T-helper 2 cell treated with Interferon-gamma antibody and Interleukin-4, amounts not matched to agents 5 μg/mL and 100 μg/mL, for 36 hours (primary cell): ENCODE results near the gene EYS.
"Not testable (repeated sequence)": the region's sequence is repeated elsewhere in the genome, so short reads cannot be mapped to it uniquely, and the experiment has no call there.

Experiments
- DNase-seq: peaks from one replicate; pipeline ENCODE4 v3.0.0; 2021; ENCODE audit warnings: low spot score
- H3K27ac Mint-ChIP-seq: one replicate; pipeline ENCODE4 v1.8.0; 2021; ENCODE audit warnings: mild to moderate bottlenecking, mixed read lengths
- H3K27me3 Mint-ChIP-seq: one replicate; pipeline ENCODE4 v1.8.0; 2021; ENCODE audit warnings: low read depth, mixed read lengths
- H3K36me3 Mint-ChIP-seq: one replicate; pipeline ENCODE4 v1.8.0; 2021; ENCODE audit warnings: low read depth, mixed read lengths
- H3K4me1 Mint-ChIP-seq: one replicate; pipeline ENCODE4 v1.8.0; 2021; ENCODE audit warnings: low read depth, mixed read lengths
- H3K4me3 Mint-ChIP-seq: one replicate; pipeline ENCODE4 v1.8.0; 2022; ENCODE audit warnings: mild to moderate bottlenecking, moderate library complexity, mixed read lengths
- H3K9me3 Mint-ChIP-seq: one replicate; pipeline ENCODE4 v1.8.0; 2021; ENCODE audit warnings: mixed read lengths

The EYS gene

GRCh38 chr6:65045801-65046200 is 661.2 kb downstream of the EYS start:
- DNase-seq, result no peak
- no peak overlapping the region for H3K4me3 Mint-ChIP-seq
- no peaks in the 10 kb centered on the region for H3K4me1 Mint-ChIP-seq
- no peaks in the 10 kb centered on the region for H3K27me3 Mint-ChIP-seq
- H3K27ac Mint-ChIP-seq, result no peak overlapping the region
- peaks cover 28% of the 10 kb centered on the region for H3K9me3 Mint-ChIP-seq
- no peaks in the 10 kb centered on the region for H3K36me3 Mint-ChIP-seq

- no peak overlapping the region for H3K4me3 Mint-ChIP-seq
- H3K9me3 Mint-ChIP-seq, result peaks cover 4% of the 10 kb centered on the region
- no peaks in the 10 kb centered on the region for H3K36me3 Mint-ChIP-seq
- no peaks in the 10 kb centered on the region for H3K27me3 Mint-ChIP-seq
- H3K27ac Mint-ChIP-seq, result no peak overlapping the region
- DNase-seq, result no peak
- no peaks in the 10 kb centered on the region for H3K4me1 Mint-ChIP-seq
Observed at GRCh38 chr6:65014006-65014405, 693.0 kb downstream of the EYS start.

GRCh38 chr6:65006788-65007187 is 700.2 kb downstream of the EYS start:
- no peaks in the 10 kb centered on the region for H3K36me3 Mint-ChIP-seq
- no peak overlapping the region for H3K27ac Mint-ChIP-seq
- no peaks in the 10 kb centered on the region for H3K4me1 Mint-ChIP-seq
- no peaks in the 10 kb centered on the region for H3K27me3 Mint-ChIP-seq
- DNase-seq, result no peak
- H3K4me3 Mint-ChIP-seq, result no peak overlapping the region
- peaks cover 32% of the 10 kb centered on the region for H3K9me3 Mint-ChIP-seq

GRCh38 chr6:65004283-65004682 is 702.7 kb downstream of the EYS start:
- no peak overlapping the region for H3K4me3 Mint-ChIP-seq
- DNase-seq, result no peak
- H3K9me3 Mint-ChIP-seq, result peaks cover 28% of the 10 kb centered on the region
- no peaks in the 10 kb centered on the region for H3K4me1 Mint-ChIP-seq
- H3K27ac Mint-ChIP-seq, result no peak overlapping the region
- no peaks in the 10 kb centered on the region for H3K27me3 Mint-ChIP-seq
- no peaks in the 10 kb centered on the region for H3K36me3 Mint-ChIP-seq

- H3K27me3 Mint-ChIP-seq, H3K36me3 Mint-ChIP-seq, H3K4me3 Mint-ChIP-seq, DNase-seq, H3K27ac Mint-ChIP-seq, H3K4me1 Mint-ChIP-seq: not testable (repeated sequence)
- peaks cover 24% of the 10 kb centered on the region for H3K9me3 Mint-ChIP-seq
Observed at GRCh38 chr6:65002882-65003281, 704.1 kb downstream of the EYS start.

- no peak overlapping the region for H3K4me3 Mint-ChIP-seq
- no peaks in the 10 kb centered on the region for H3K27me3 Mint-ChIP-seq
- no peaks in the 10 kb centered on the region for H3K36me3 Mint-ChIP-seq
- H3K4me1 Mint-ChIP-seq, result no peaks in the 10 kb centered on the region
- no peak overlapping the region for H3K27ac Mint-ChIP-seq
- peaks cover 16% of the 10 kb centered on the region for H3K9me3 Mint-ChIP-seq
- DNase-seq, result no peak
Observed at GRCh38 chr6:65000815-65001214, 706.2 kb downstream of the EYS start.

GRCh38 chr6:64998204-64998603 is 708.8 kb downstream of the EYS start:
- Mint-ChIP-seq H3K36me3 (no peaks in the 10 kb centered on the region), H3K9me3 (no peaks in the 10 kb centered on the region)
- no peak for DNase-seq

GRCh38 chr6:64996301-64996700 is 710.7 kb downstream of the EYS start:
- Mint-ChIP-seq H3K4me3 (no peak overlapping the region), H3K36me3 (no peaks in the 10 kb centered on the region), H3K27ac (no peak overlapping the region), H3K27me3 (no peaks in the 10 kb centered on the region), H3K9me3 (peaks cover 6% of the 10 kb centered on the region), H3K4me1 (no peaks in the 10 kb centered on the region)
- DNase-seq, result no peak

More at GRCh38 chr6:64998204-64998603, 708.8 kb downstream of the EYS start:
- Mint-ChIP-seq H3K4me3 (no peak overlapping the region), H3K27me3 (no peaks in the 10 kb centered on the region), H3K27ac (no peak overlapping the region), H3K4me1 (no peaks in the 10 kb centered on the region)

GRCh38 chr6:64990652-64991304 is 716.2 kb downstream of the EYS start:
- peaks cover 6% of the 10 kb centered on the region for H3K9me3 Mint-ChIP-seq

GRCh38 chr6:64988148-64988547 is 718.9 kb downstream of the EYS start:
- no peak for DNase-seq
- Mint-ChIP-seq H3K4me3 (no peak overlapping the region), H3K27me3 (no peaks in the 10 kb centered on the region), H3K4me1 (no peaks in the 10 kb centered on the region), H3K36me3 (no peaks in the 10 kb centered on the region), H3K27ac (no peak overlapping the region), H3K9me3 (peaks cover 6% of the 10 kb centered on the region)

More at GRCh38 chr6:64990652-64991304, 716.2 kb downstream of the EYS start:
- DNase-seq, result no peak
- Mint-ChIP-seq H3K36me3 (no peaks in the 10 kb centered on the region), H3K27me3 (no peaks in the 10 kb centered on the region), H3K4me1 (no peaks in the 10 kb centered on the region), H3K4me3 (no peak overlapping the region), H3K27ac (no peak overlapping the region)

- H3K4me1 Mint-ChIP-seq, result no peaks in the 10 kb centered on the region
- no peak overlapping the region for H3K27ac Mint-ChIP-seq
- no peaks in the 10 kb centered on the region for H3K36me3 Mint-ChIP-seq
- H3K9me3 Mint-ChIP-seq, result no peaks in the 10 kb centered on the region
- H3K27me3 Mint-ChIP-seq, result no peaks in the 10 kb centered on the region
- H3K4me3 Mint-ChIP-seq, result no peak overlapping the region
- no peak for DNase-seq
Observed at GRCh38 chr6:64987066-64987465, 720.0 kb downstream of the EYS start.

- H3K27me3 Mint-ChIP-seq, result no peaks in the 10 kb centered on the region
- no peak for DNase-seq
- H3K4me1 Mint-ChIP-seq, result no peaks in the 10 kb centered on the region
- H3K27ac Mint-ChIP-seq, result no peak overlapping the region
- no peak overlapping the region for H3K4me3 Mint-ChIP-seq
- H3K9me3 Mint-ChIP-seq, result peaks cover 6% of the 10 kb centered on the region
- no peaks in the 10 kb centered on the region for H3K36me3 Mint-ChIP-seq
Observed at GRCh38 chr6:64985726-64986125, 721.3 kb downstream of the EYS start.

GRCh38 chr6:64984948-64985347 is 722.1 kb downstream of the EYS start:
- no peak for DNase-seq
- no peaks in the 10 kb centered on the region for H3K36me3 Mint-ChIP-seq
- no peak overlapping the region for H3K4me3 Mint-ChIP-seq
- peaks cover 6% of the 10 kb centered on the region for H3K9me3 Mint-ChIP-seq
- H3K27ac Mint-ChIP-seq, result no peak overlapping the region
- no peaks in the 10 kb centered on the region for H3K4me1 Mint-ChIP-seq
- no peaks in the 10 kb centered on the region for H3K27me3 Mint-ChIP-seq

- no peaks in the 10 kb centered on the region for H3K27me3 Mint-ChIP-seq
- H3K27ac Mint-ChIP-seq, result no peak overlapping the region
- H3K36me3 Mint-ChIP-seq, result no peaks in the 10 kb centered on the region
- peaks cover 14% of the 10 kb centered on the region for H3K9me3 Mint-ChIP-seq
- no peak for DNase-seq
- no peaks in the 10 kb centered on the region for H3K4me1 Mint-ChIP-seq
- no peak overlapping the region for H3K4me3 Mint-ChIP-seq
Observed at GRCh38 chr6:64983089-64983488, 723.9 kb downstream of the EYS start.

GRCh38 chr6:64973142-64973541 is 733.9 kb downstream of the EYS start:
- peaks cover 29% of the 10 kb centered on the region for H3K9me3 Mint-ChIP-seq

More at GRCh38 chr6:64973142-64973541, 733.9 kb downstream of the EYS start:
- Mint-ChIP-seq H3K36me3 (no peaks in the 10 kb centered on the region), H3K4me3 (no peak overlapping the region), H3K4me1 (no peaks in the 10 kb centered on the region), H3K27ac (no peak overlapping the region), H3K27me3 (no peaks in the 10 kb centered on the region)
- DNase-seq, result no peak
